GM12878 (cell line): ENCODE results near the gene SLC38A2. TPM values are rescaled to one million over a fixed set of nuclear protein-coding genes. Genes with fewer than 3 reads are reported as not detected.
A peak's percentile ranks its signal among the peaks of the same experiment; 100 is the strongest.

ENCODE experiments used
- ATAC-seq: fragments of 200-7000 bp; cut with Tn5 transposase; 3 replicates; pipeline ENCODE4 v1.9.1; 2020; ENCODE audit warnings: mild to moderate bottlenecking, moderate library complexity
- BruUV-seq: library from RNA; stranded (reverse); fragments of 400-500 nt; replicated peaks from 2 replicates; lab custom pipeline; 2021; lab: Mats Ljungman, UMichigan
- CTCF ChIA-PET: fragments of 300-600 bp; sonication (Branson Sonifier 250); formaldehyde crosslinking; extraction: SDS; loops from one replicate; lab custom pipeline; 2021; ENCODE audit warnings: inconsistent platforms; lab: Yijun Ruan, JAX
- POLR2A ChIA-PET: fragments of 350-600 bp; formaldehyde crosslinking; extraction: SDS; loops from one replicate; lab custom pipeline; 2021; ENCODE audit warnings: inconsistent platforms; lab: Charles Lee
- RAD21 ChIA-PET: fragments of 300-600 bp; sonication (Branson Sonifier 250); formaldehyde crosslinking; loops from one replicate; lab custom pipeline; 2023; ENCODE audit warnings: antibody characterized with exemption; ENCODE audit not compliant: unreplicated experiment; lab: Charles Lee
- SMC1A ChIA-PET: fragments of 300-600 bp; sonication (Branson Sonifier 250); formaldehyde crosslinking; loops from one replicate; lab custom pipeline; 2023; ENCODE audit not compliant: unreplicated experiment, uncharacterized antibody; lab: Charles Lee
- DNase-seq: peaks from one replicate; pipeline ENCODE4 v3.0.0-alpha.2; 2011; ENCODE audit warnings: low read depth, low spot score
- FAIRE-seq: peaks from 3 replicates; lab custom pipeline; 2011; peaks lifted over from hg19 to GRCh38; lab: Jason Lieb, UNC
- H2AFZ ChIP-seq: 2 replicates; pipeline ENCODE4 v1.6.0; 2011; ENCODE audit warnings: low read depth, low read length, control low read depth; ENCODE audit not compliant: control insufficient read depth
- H3K27ac ChIP-seq: 2 replicates; pipeline ENCODE4 v1.5.1; 2011; ENCODE audit warnings: control low read depth; ENCODE audit not compliant: control insufficient read depth, insufficient read depth
- H3K27me3 ChIP-seq, 2 experiments: replicated peaks in 1 of 2; 2 replicates each; pipeline versions ENCODE4 v1.6.0 to v1.6.1; 2011; ENCODE audit warnings: low read length in 1 of 2; ENCODE audit not compliant: control insufficient read depth in 2 of 2, insufficient read depth in 2 of 2
- H3K36me3 ChIP-seq, 2 experiments: 2 replicates each; pipeline ENCODE4 v1.5.1; 2011; ENCODE audit warnings: low read length in 1 of 2; ENCODE audit not compliant: control insufficient read depth in 2 of 2, insufficient read depth in 2 of 2
- H3K4me1 ChIP-seq: 2 replicates; pipeline ENCODE4 v1.6.1; 2011; ENCODE audit warnings: mild to moderate bottlenecking, low read length, moderate library complexity, mixed read lengths; ENCODE audit not compliant: control insufficient read depth, insufficient read depth
- H3K4me2 ChIP-seq: 2 replicates; pipeline ENCODE4 v1.6.0; 2011; ENCODE audit warnings: control low read depth; ENCODE audit not compliant: control insufficient read depth, insufficient read depth
- H3K4me3 ChIP-seq: fragments of 200-600 bp; sonication (generic); 2 replicates; pipeline ENCODE4 v1.5.1; 2016
- H3K79me2 ChIP-seq: 2 replicates; pipeline ENCODE4 v1.6.0; 2011; ENCODE audit warnings: low read length; ENCODE audit not compliant: control insufficient read depth, insufficient read depth
- H3K9ac ChIP-seq: 2 replicates; pipeline ENCODE4 v1.8.0; 2011; ENCODE audit warnings: low read length, control low read depth, mixed read lengths; ENCODE audit not compliant: control insufficient read depth, insufficient read depth
- H3K9me3 ChIP-seq: replicated peaks from 3 replicates; pipeline ENCODE4 v1.5.1; 2011; ENCODE audit warnings: mild to moderate bottlenecking, low read length; ENCODE audit not compliant: control insufficient read depth, insufficient read depth
- H4K20me1 ChIP-seq: 2 replicates; pipeline ENCODE4 v1.6.0; 2011; ENCODE audit not compliant: control insufficient read depth, insufficient read depth
- BRCA1 ChIP-seq: IDR thresholded peaks from 2 replicates; pipeline ENCODE4 v1.6.1; 2011; ENCODE audit warnings: low read depth, low read length, improper control_type of control experiment
- CHD4 ChIP-seq: fragments of 200-600 bp; sonication (generic); IDR thresholded peaks from 2 replicates; pipeline ENCODE4 v1.6.1; 2016; ENCODE audit warnings: mild to moderate bottlenecking
- MEF2A ChIP-seq: IDR thresholded peaks from 2 replicates; pipeline ENCODE4 v1.6.1; 2011; ENCODE audit warnings: low read depth, mild to moderate bottlenecking, low read length, moderate library complexity; ENCODE audit not compliant: insufficient read depth
- POLR2AphosphoS5 ChIP-seq: IDR thresholded peaks from 2 replicates; pipeline ENCODE4 v1.6.1; 2011; ENCODE audit warnings: mild to moderate bottlenecking, low read length, inconsistent platforms
- PRDM15 ChIP-seq: fragments of 450-650 bp; formaldehyde crosslinking; IDR thresholded peaks from 2 replicates; pipeline ENCODE4 v1.4.0; 2020; ENCODE audit warnings: mild to moderate bottlenecking, moderate library complexity
- SUZ12 ChIP-seq: fragments of 200-600 bp; sonication (generic); IDR thresholded peaks from one replicate; pipeline ENCODE4 v1.6.1; 2018; ENCODE audit warnings: antibody characterized with exemption, mild to moderate bottlenecking; ENCODE audit not compliant: unreplicated experiment
- WGBS: methylation state at CpG from one replicate; pipeline ENCODE4 v1.1.6; 2016; ENCODE audit warnings: low lambda C conversion rate; ENCODE audit not compliant: insufficient replicate concordance, insufficient coverage; ENCODE audit errors: missing lambda C conversion rate; 5-methylcytosine and 5-hydroxymethylcytosine counted together
- in situ Hi-C: fragments of 300-500 bp; cut with MboI; formaldehyde crosslinking; loops from 9 replicates; pipeline ENCODE4 v1.14.3; 2018; ENCODE audit warnings: mixed read lengths
- intact Hi-C: fragments of 100-400 bp; cut with micrococcal nuclease; formaldehyde crosslinking; loops from one replicate; pipeline ENCODE4 v1.14.2; 2022; ENCODE audit not compliant: unreplicated experiment
- polyA plus RNA-seq, 11 experiments: library from polyadenylated mRNA; depleted of rRNA in 4 of 11; unstranded in 6 of 11; stranded (reverse) in 5 of 11; fragments of >200 nt; fragmentation: Nextera tagmentation in 4 of 11; fragmentation: Illumina TruSeq in 1 of 11; extraction: Ambion mirVana in 4 of 11; extraction: Trizol in 1 of 11; gene quantifications; 1 replicate in 1 of 11; 2 replicates in 10 of 11; pipeline versions ENCODE4 v1.2.1 to v1.2.3, GENCODE V29; 2011 to 2016; ENCODE audit warnings: inconsistent platforms in 2 of 11, missing spikeins in 2 of 11, low read depth in 1 of 11
- total RNA-seq, 4 experiments: library from RNA; depleted of rRNA in 3 of 4; stranded (reverse); fragments of >200 nt in 3 of 4; fragmentation: Illumina TruSeq in 1 of 4; extraction: Trizol in 1 of 4; gene quantifications; 2 replicates each; pipeline versions ENCODE4 v1.2.1 to v1.2.3, GENCODE V29; 2013 to 2021

SLC38A2 gene
- total and polyA plus RNA-seq, 10 of the 15 experiments (the other 5 are each of a cell fraction or from before 2014, with no cell fraction given): 36.2 to 118 (median 79.8) TPM

- TF ChIP-seq POLR2AphosphoS5: no peak
- no peak for TF ChIP-seq BRCA1
- TF ChIP-seq CHD4: no peak
- no peak for TF ChIP-seq PRDM15 (CRISPR knock-in tag)
- TF ChIP-seq SUZ12: no peak
- TF ChIP-seq, all 136 proteins: peak for 0
Measured at GRCh38 chr12:46349253-46349652, 23.3 kb downstream of the SLC38A2 start (continued).

- ChIA-PET CTCF (interaction anchor here (1.0 to 3.4 kb wide), 15 partner anchors 8 to 963 kb away, joined by 3 to 20 read pairs (median 4); no protein-coding TSS in a partner anchor), SMC1A (interaction anchor here (0.6 to 2.1 kb wide), 10 partner anchors 28 to 678 kb away, joined by 3 to 9 read pairs (median 4); no protein-coding TSS in a partner anchor), RAD21 (interaction anchor here (0.7 to 2.9 kb wide), 4 partner anchors 218 to 678 kb away, joined by 3 to 12 read pairs (median 5); no protein-coding TSS in a partner anchor), POLR2A (no interaction called here)
- Histone ChIP-seq H3K79me2 (no peaks in the 10 kb centered on the region), H3K27me3 (no peaks in the 10 kb centered on the region), H3K4me1 (no peaks in the 10 kb centered on the region), H3K9me3 (no peaks in the 10 kb centered on the region), H3K36me3 (no peaks in the 10 kb centered on the region), H3K9ac (no peak overlapping the region), H3K4me2 (no peak overlapping the region), H3K4me3 (no peak overlapping the region), H3K27ac (no peak overlapping the region), H2AFZ (no peak overlapping the region), H4K20me1 (no peaks in the 10 kb centered on the region)
- intact Hi-C loops (loop anchor here (2.0 to 10.0 kb wide), 4 partner anchors 319 to 642 kb away; no protein-coding TSS in a partner anchor), in situ Hi-C loops (loop anchor here (10.0 kb wide), 1 partner anchor 642 kb away; no protein-coding TSS in a partner anchor)
- DNase-seq: no peak
- BruUV-seq: no TSS peak
- WGBS: 48% methylated on average over 3 of the region's 3 CpGs
- peak; percentile 37 for ATAC-seq
- TF ChIP-seq MEF2A: no peak
- FAIRE-seq: no peak
Measured at GRCh38 chr12:46343118-46343852, 29.3 kb downstream of the SLC38A2 start.
